Islet precursor cell (in vitro differentiated cells): Measurements from ENCODE around the gene SLC6A16.
A peak's percentile ranks its signal among the peaks of the same experiment; 100 is the strongest.
"Not testable (repeated sequence)": the region's sequence is repeated elsewhere in the genome, so short reads cannot be mapped to it uniquely, and the experiment has no call there.

Experiments
- DNase-seq: peaks from one replicate; pipeline ENCODE4 v3.0.0-alpha.2; 2018

The SLC6A16 gene

GRCh38 chr19:49328741-49329140, 3.8 kb upstream of the SLC6A16 start:
- peak; percentile 13 for DNase-seq

GRCh38 chr19:49327878-49328544, 3.0 kb upstream of the SLC6A16 start:
- DNase-seq: peak; percentile 55

GRCh38 chr19:49326165-49326704, 1.2 kb upstream of the SLC6A16 start:
- DNase-seq: no peak

GRCh38 chr19:49325756-49326155, 765 bp upstream of the SLC6A16 start:
- not testable (repeated sequence) for DNase-seq

GRCh38 chr19:49318296-49318695, 6.7 kb downstream of the SLC6A16 start:
- no peak for DNase-seq

- DNase-seq: no peak
Measured at GRCh38 chr19:49316284-49316683, 8.7 kb downstream of the SLC6A16 start.

- no peak for DNase-seq
Measured at GRCh38 chr19:49315111-49315510, 9.9 kb downstream of the SLC6A16 start.

- DNase-seq: peak; percentile 34
Measured at GRCh38 chr19:49309087-49309486, 15.9 kb downstream of the SLC6A16 start.

GRCh38 chr19:49306734-49307133, 18.3 kb downstream of the SLC6A16 start:
- not testable (repeated sequence) for DNase-seq

- DNase-seq: peak; percentile 45
Measured at GRCh38 chr19:49301866-49302252, 23.1 kb downstream of the SLC6A16 start.

GRCh38 chr19:49301165-49301865, 23.7 kb downstream of the SLC6A16 start:
- peak; percentile 78 for DNase-seq

- DNase-seq: not testable (repeated sequence)
Measured at GRCh38 chr19:49298653-49299052, 26.3 kb downstream of the SLC6A16 start.

- DNase-seq: no peak
Measured at GRCh38 chr19:49297403-49297802, 27.6 kb downstream of the SLC6A16 start.

- DNase-seq: no peak
Measured at GRCh38 chr19:49295208-49295880, 29.6 kb downstream of the SLC6A16 start.

- no peak for DNase-seq
Measured at GRCh38 chr19:49294401-49294800, 30.6 kb downstream of the SLC6A16 start.

GRCh38 chr19:49290517-49290916, 34.5 kb downstream of the SLC6A16 start:
- no peak for DNase-seq

GRCh38 chr19:49289286-49289685, 35.7 kb downstream of the SLC6A16 start:
- DNase-seq: not testable (repeated sequence)

GRCh38 chr19:49288205-49288604, 36.8 kb downstream of the SLC6A16 start:
- DNase-seq: not testable (repeated sequence)

GRCh38 chr19:49287141-49287770, 37.7 kb downstream of the SLC6A16 start:
- no peak for DNase-seq

GRCh38 chr19:49282184-49282583, 42.8 kb downstream of the SLC6A16 start:
- DNase-seq: no peak

GRCh38 chr19:49272204-49272603, 52.8 kb downstream of the SLC6A16 start:
- DNase-seq: no peak

- no peak for DNase-seq
Measured at GRCh38 chr19:49271080-49271753, 53.8 kb downstream of the SLC6A16 start.

GRCh38 chr19:49266409-49266808, 58.6 kb downstream of the SLC6A16 start:
- DNase-seq: not testable (repeated sequence)
